GM19239 (cell line): ENCODE data around the gene BDKRB2.

ENCODE experiments used
- DNase-seq: peaks from one replicate; pipeline ENCODE4 v3.0.0; 2011; ENCODE audit warnings: low spot score; ENCODE audit not compliant: insufficient read length
- FAIRE-seq: peaks from 2 replicates; lab custom pipeline; 2011; peaks lifted over from hg19 to GRCh38; lab: Jason Lieb, UNC

BDKRB2 gene

GRCh38 chr14:96204151-96205058 lies at the start of gene BDKRB2:
Gene BDKRB2, plus strand, starts transcription at chr14:96204839. Its CDS starts 32,269 bp downstream, at chr14:96237108.
- DNase-seq (no peak), FAIRE-seq (no peak)

DNA sequence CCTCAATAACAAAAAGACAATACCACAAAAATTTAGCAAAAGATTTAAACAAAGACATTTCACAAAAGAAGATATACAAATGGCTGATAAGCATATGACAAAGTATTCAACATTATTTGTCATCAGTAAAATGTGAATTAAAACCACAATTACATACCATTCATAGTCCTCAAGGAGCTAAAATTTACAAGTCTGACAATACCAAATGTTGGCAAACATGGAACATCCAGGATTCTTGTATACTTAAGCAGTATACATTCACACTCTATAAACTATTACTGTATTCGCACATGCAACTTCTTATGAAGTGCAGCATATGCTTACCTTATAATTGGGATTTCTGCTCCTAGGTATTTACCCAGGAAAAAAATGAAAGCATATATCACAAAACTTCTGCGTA lies 49.7 kb upstream of the BDKRB2 start:
- DNase-seq (no peak), FAIRE-seq (no peak)

GRCh38 chr14:96156804-96157760 lies 47.6 kb upstream of the BDKRB2 start:
- FAIRE-seq, result no peak
- DNase-seq, result no peak

DNA sequence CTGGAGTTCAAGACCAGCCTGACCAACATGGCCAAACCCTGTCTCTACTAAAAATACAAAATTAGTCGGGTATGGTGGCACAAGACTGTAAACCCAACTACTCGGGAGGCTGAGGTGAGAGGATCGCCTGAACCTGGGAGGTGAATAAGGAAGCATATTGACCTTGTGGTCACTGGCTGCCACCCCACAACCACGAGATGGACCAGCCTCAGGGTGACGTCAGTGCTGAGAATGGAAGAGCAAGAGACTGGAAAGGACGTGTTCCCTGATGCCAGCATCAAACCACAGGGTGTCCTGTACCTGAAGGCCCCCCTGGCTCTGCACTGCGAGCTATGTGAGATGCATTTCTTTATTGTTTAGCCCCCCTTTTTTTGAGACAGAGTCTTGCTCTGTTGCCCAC lies 45.9 kb upstream of the BDKRB2 start:
- DNase-seq (no peak), FAIRE-seq (no peak)

GRCh38 chr14:96160076-96160912 lies 44.3 kb upstream of the BDKRB2 start:
- FAIRE-seq, result no peak
- no peak for DNase-seq

- FAIRE-seq (no peak), DNase-seq (no peak)
Measured at GRCh38 chr14:96160913-96161310, 43.7 kb upstream of the BDKRB2 start.

GRCh38 chr14:96161636-96162035 lies 43.0 kb upstream of the BDKRB2 start:
- no peak for FAIRE-seq
- no peak for DNase-seq

- DNase-seq (no peak), FAIRE-seq (no peak)
Measured at GRCh38 chr14:96162265-96162664, 42.4 kb upstream of the BDKRB2 start.

- FAIRE-seq (no peak), DNase-seq (no peak)
Measured at GRCh38 chr14:96162741-96163140, 41.9 kb upstream of the BDKRB2 start.

GRCh38 chr14:96164861-96165490 lies 39.7 kb upstream of the BDKRB2 start:
- DNase-seq (no peak), FAIRE-seq (no peak)

DNA sequence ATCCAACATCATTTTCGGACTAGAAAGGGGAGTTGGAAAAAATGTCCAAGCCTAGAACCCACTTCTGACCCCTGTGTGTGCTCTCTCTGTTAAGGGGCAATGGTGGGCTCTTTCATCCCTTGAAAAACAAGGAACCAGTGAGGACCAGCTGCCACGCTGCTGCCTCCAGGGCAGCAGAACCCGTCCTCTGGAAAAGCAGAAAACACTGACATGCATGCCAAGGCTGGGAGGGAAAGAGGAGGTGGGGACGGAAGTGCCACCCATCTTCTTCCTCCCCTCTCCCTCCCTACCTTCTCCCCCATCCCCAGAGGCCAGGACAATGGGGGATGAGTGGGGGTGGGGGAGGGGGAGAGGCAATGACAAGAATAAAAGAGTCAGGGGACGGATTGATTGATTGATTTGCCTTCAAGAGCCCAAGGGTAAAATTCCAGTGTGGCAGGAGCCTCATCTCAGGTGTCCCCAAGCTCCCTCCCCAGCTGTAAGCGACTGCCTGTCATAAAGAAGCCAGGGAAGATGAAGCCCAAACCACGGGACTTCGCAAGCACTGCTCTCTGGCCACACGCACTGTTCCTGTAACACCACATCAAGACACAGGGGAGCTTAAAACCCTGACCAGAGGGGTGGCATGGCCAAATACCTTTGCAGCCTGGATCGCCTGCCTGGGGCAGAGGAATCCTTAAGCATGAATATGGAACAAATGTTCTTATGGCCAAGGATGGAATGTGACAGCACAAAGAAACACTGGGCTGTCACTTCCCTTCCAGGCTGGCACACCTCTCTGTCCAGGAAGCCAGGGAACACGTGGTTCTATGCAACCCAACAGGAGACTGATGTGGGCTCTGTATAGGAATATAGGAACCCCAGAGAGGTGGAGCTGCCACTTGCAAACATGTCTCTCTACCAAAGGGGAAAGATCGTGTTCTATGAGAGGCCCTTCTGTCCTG lies 38.9 kb upstream of the BDKRB2 start:
- DNase-seq (no peak), FAIRE-seq (no peak)

GRCh38 chr14:96166461-96167223 lies 38.0 kb upstream of the BDKRB2 start:
- no peak for FAIRE-seq
- no peak for DNase-seq

GRCh38 chr14:96167224-96168148 lies 37.2 kb upstream of the BDKRB2 start:
- FAIRE-seq (no peak), DNase-seq (no peak)

DNA sequence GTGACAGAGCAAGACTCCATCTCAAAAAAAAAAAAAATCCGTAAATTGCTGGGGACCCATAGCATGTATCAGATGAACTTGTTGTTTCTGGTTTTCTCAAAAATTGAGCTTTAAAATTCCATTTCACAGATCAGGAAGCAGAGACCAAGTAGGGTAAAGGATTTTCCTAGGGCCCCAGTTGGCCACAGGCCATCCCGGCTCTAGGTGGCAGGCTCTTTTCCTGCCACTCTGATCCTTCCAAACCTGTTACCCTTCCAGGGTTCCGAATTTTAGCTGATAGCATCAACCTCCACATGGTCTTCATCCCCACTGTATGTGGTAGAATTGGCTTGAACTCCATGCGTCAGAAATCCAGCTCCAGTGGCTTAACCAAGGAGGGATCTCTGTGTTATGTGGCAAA lies 36.1 kb upstream of the BDKRB2 start:
- FAIRE-seq (no peak), DNase-seq (no peak)

DNA sequence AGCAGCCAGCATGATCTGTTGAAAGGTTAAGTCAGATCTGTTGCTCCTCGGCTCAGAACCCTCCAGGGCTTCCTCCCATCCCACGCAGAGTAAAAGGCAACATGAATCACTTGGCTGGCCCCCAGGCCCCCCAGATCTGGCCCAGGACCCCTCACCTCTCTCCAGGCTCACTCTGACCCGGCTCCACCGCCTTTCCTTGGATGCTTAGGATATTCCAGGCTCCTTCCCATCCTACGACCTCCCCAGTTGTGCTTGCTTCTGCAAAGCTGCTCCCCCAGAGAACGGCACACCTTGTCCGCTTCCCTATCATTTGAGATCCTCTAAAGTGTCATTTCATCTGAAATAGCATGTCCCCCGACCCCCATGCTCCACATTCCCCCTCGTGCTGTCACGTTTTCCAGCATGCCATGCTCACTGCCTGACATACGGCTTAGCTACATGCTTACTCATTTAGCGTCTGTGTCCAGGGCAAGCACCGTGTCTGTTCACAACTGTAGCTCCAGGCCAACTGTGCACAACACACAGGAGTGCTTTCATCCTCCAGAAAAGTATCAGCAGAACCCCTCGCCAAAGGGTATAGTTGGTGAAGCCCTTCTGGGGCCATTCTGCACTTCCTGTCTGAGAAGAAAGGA lies 33.6 kb upstream of the BDKRB2 start:
- no peak for DNase-seq
- FAIRE-seq, result no peak
